ENCODE measurements around the gene TOLLIP.

DNA sequence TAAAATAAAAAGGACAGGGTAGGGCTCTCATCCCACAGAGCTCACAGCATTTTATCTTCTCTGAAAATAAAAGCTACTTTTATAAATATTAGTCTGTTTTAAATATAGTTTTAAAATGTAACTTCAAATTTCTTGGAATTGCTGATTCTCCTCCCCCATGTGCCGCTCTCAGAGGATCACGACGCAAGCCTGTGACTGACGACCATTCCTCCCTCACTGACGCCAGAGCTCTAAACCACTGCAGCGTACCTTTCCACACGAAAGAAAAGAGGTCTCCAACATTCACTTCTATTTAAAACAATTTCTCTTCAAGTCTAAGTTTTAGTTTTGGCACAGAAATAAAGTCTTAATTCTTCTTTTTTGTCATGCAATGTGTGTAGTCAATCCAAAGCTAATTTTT, 9.3 kb downstream of the TOLLIP start:
- TF ChIP-seq CTCF (IDR thresholded peaks at IDR 0.05) (no peak), POLR2A (IDR thresholded peaks at IDR 0.05) (no peak)

Measured in right lobe of liver (tissue), 4 donors.